Transverse colon (tissue), 4 donors: ENCODE measurements around the gene RNF115. TPM values are rescaled to one million over a fixed set of nuclear protein-coding genes. Genes with fewer than 3 reads are reported as not detected.
"Not testable (repeated sequence)": the region's sequence is repeated elsewhere in the genome, so short reads cannot be mapped to it uniquely, and the experiment has no call there.

ENCODE experiments used
- DNase-seq: peaks from one replicate; pipeline ENCODE4 v3.0.0-alpha.2; 2019
- H3K27ac ChIP-seq, 4 donors: fragments of 200-600 bp; sonication (generic); 2 replicates each; pipeline ENCODE4 v1.5.1; 2016 to 2018; ENCODE audit warnings: inconsistent platforms in 4 of 4
- H3K27me3 ChIP-seq: fragments of 200-600 bp; sonication (generic); 2 replicates; pipeline ENCODE4 v1.5.1; 2017; ENCODE audit warnings: inconsistent platforms
- H3K36me3 ChIP-seq, 4 donors: fragments of 200-600 bp; sonication (generic); 2 replicates each; pipeline ENCODE4 v1.5.1; 2017 to 2019; ENCODE audit warnings: inconsistent platforms in 4 of 4
- H3K4me1 ChIP-seq, 4 donors: fragments of 200-600 bp; sonication (generic); 2 replicates each; pipeline ENCODE4 v1.5.1; 2017 to 2020; ENCODE audit warnings: inconsistent platforms in 4 of 4
- H3K4me3 ChIP-seq, 4 donors: fragments of 200-600 bp; sonication (generic); 1 replicate in 1 of 4; 2 replicates in 3 of 4; pipeline versions ENCODE4 v1.5.1 to v1.6.1; 2017 to 2019; ENCODE audit warnings: inconsistent platforms in 4 of 4
- H3K9me3 ChIP-seq, 2 donors: fragments of 200-600 bp; sonication (generic); 2 replicates each; pipeline ENCODE4 v1.5.1; 2017 to 2019; ENCODE audit warnings: inconsistent platforms in 2 of 2
- CTCF ChIP-seq, 5 experiments: fragments of 200-600 bp in 3 of 5; fragments of 450-650 bp in 2 of 5; sonication (generic) in 3 of 5; IDR thresholded peaks; 1 replicate in 2 of 5; 2 replicates in 3 of 5; pipeline ENCODE4 v1.5.1; 2016 to 2017; ENCODE audit warnings: antibody characterized with exemption in 5 of 5, inconsistent platforms in 3 of 5, mild to moderate bottlenecking in 2 of 5, moderate library complexity in 1 of 5
- EP300 ChIP-seq: sonication (generic); formaldehyde crosslinking; IDR thresholded peaks from one replicate; pipeline ENCODE4 v1.6.1; 2017; ENCODE audit warnings: antibody characterized with exemption, low read depth
- POLR2A ChIP-seq: fragments of 450-650 bp; IDR thresholded peaks from one replicate; pipeline ENCODE4 v1.6.1; 2016; ENCODE audit warnings: antibody characterized with exemption, mild to moderate bottlenecking, moderate library complexity
- POLR2AphosphoS5 ChIP-seq, 3 donors: sonication (generic); formaldehyde crosslinking; IDR thresholded peaks; one replicate each; pipeline ENCODE4 v1.6.1; 2016; ENCODE audit warnings: antibody characterized with exemption in 3 of 3
- WGBS, 2 donors: methylation state at CpG; one replicate each; pipeline ENCODE4 v1.1.5; 2018; ENCODE audit warnings: low coverage in 1 of 2; 5-methylcytosine and 5-hydroxymethylcytosine counted together
- in situ Hi-C, 4 donors: fragments of 200-750 bp; cut with MboI; loops; one replicate each; pipeline versions ENCODE4 v1.15.0 to v1.15.1; 2017; ENCODE audit warnings: low sequenced_read_pairs in 3 of 4, low pct_ligation_motif_present in 1 of 4, low pct_unique_long_range_greater_than_20kb in 1 of 4
- intact Hi-C: fragments of 100-400 bp; cut with DNase I; formaldehyde crosslinking; loops from one replicate; pipeline ENCODE4 v1.15.1; 2023; ENCODE audit warnings: low total_unique reads
- total RNA-seq, 4 donors: library from RNA; depleted of rRNA; stranded (reverse); fragments of >200 nt; gene quantifications; one replicate each; pipeline ENCODE4 v1.1.0, GENCODE V29; 2016

RNF115 gene
- total RNA-seq, 4 donors from 2014 or later: 6.4 to 21.5 (median 13.3) TPM

- Histone ChIP-seq H3K9me3 (no peaks in the 10 kb centered on the region), H3K27ac (peak within 1 kb of the TSS; percentile 73 to 76 (median 73)), H3K4me1 (peaks cover 0 to 17% (median 11%) of the 10 kb centered on the region in 4 donors), H3K36me3 (peaks cover 0 to 34% (median 14%) of the 10 kb centered on the region in 4 donors), H3K27me3 (no peaks in the 10 kb centered on the region), H3K4me3 (peak within 1 kb of the TSS; percentile 4 to 56 (median 46))
- peak; percentile 80 for DNase-seq
- in situ Hi-C loops (no loop called here), intact Hi-C loops (loop anchor here (10.0 kb wide), 1 partner anchor 169 kb away; no protein-coding TSS in a partner anchor)
- TF ChIP-seq POLR2A: no peak
- TF ChIP-seq EP300: no peak
- peak; percentile 89 to 97 (median 91) for TF ChIP-seq CTCF (IDR thresholded peaks at IDR 0.05)
- peak in 1 of 3 donors; percentile 46 for TF ChIP-seq POLR2AphosphoS5 (IDR thresholded peaks at IDR 0.05)
- 0% methylated on average over 41 of the region's 50 CpGs; no CpG with 5 or more reads in 1 of the 2 donors for WGBS, 2 donors
Observed at GRCh38 chr1:145845514-145846161, 21.7 kb upstream of the RNF115 start, which contains the start of gene NUDT17. Gene NUDT17, plus strand, starts transcription at chr1:145845630. Its CDS starts 11 bp downstream, at chr1:145845641.

- DNase-seq: no peak
- H3K27me3 ChIP-seq: no peaks in the 10 kb centered on the region
- TF ChIP-seq CTCF (IDR thresholded peaks at IDR 0.05) (no peak), POLR2AphosphoS5 (IDR thresholded peaks at IDR 0.05) (peak in 1 of 3 donors; percentile 17), EP300 (no peak), POLR2A (peak; percentile 17)
- WGBS, 2 donors: 6% methylated on average over 4 of the region's 4 CpGs; no CpG with 5 or more reads in 1 of the 2 donors
- in situ Hi-C loops: no loop called here
- no peaks in the 10 kb centered on the region for H3K9me3 ChIP-seq
- peaks cover 0 to 17% (median 11%) of the 10 kb centered on the region in 4 donors for H3K4me1 ChIP-seq
- H3K36me3 ChIP-seq: peaks cover 0 to 34% (median 14%) of the 10 kb centered on the region in 4 donors
- H3K4me3 ChIP-seq: peak overlapping the region; percentile 4 to 56 (median 46)
- intact Hi-C loops: loop anchor here (10.0 kb wide), 1 partner anchor 170 kb away; no protein-coding TSS in a partner anchor
- H3K27ac ChIP-seq: peak overlapping the region; percentile 73 to 76 (median 73)
Observed at GRCh38 chr1:145845144-145845513, 21.2 kb upstream of the RNF115 start.

GRCh38 chr1:145843031-145843430 is 19.1 kb upstream of the RNF115 start:
- Histone ChIP-seq H3K27ac (no peak overlapping the region), H3K4me3 (no peak overlapping the region), H3K9me3 (no peaks in the 10 kb centered on the region), H3K27me3 (no peaks in the 10 kb centered on the region), H3K36me3 (peaks cover 0 to 47% (median 19%) of the 10 kb centered on the region in 4 donors), H3K4me1 (peaks cover 0 to 17% (median 11%) of the 10 kb centered on the region in 4 donors)
- in situ Hi-C loops: loop anchor here in 1 of 4 donors (5.0 kb wide), 1 partner anchor 174 kb away; no protein-coding TSS in a partner anchor
- DNase-seq: no peak
- 81 to 92% methylated on average over 3 of the region's 3 CpGs for WGBS, 2 donors
- intact Hi-C loops: loop anchor here (10.0 kb wide), 1 partner anchor 172 kb away; no protein-coding TSS in a partner anchor
- TF ChIP-seq EP300 (no peak), CTCF (IDR thresholded peaks at IDR 0.05) (no peak), POLR2AphosphoS5 (IDR thresholded peaks at IDR 0.05) (no peak), POLR2A (no peak)

- Histone ChIP-seq H3K4me3 (no peak overlapping the region), H3K27ac (no peak overlapping the region), H3K36me3 (peaks cover 0 to 86% (median 40%) of the 10 kb centered on the region in 4 donors), H3K9me3 (no peaks in the 10 kb centered on the region), H3K27me3 (no peaks in the 10 kb centered on the region), H3K4me1 (no peaks in the 10 kb centered on the region)
- in situ Hi-C loops (no loop called here), intact Hi-C loops (no loop called here)
- 100% methylated on average over 1 of the region's 1 CpG; no CpG with 5 or more reads in 1 of the 2 donors for WGBS, 2 donors
- TF ChIP-seq EP300 (no peak), POLR2AphosphoS5 (IDR thresholded peaks at IDR 0.05) (no peak), CTCF (IDR thresholded peaks at IDR 0.05) (no peak), POLR2A (no peak)
- no peak for DNase-seq
Observed at GRCh38 chr1:145837656-145838055, 13.8 kb upstream of the RNF115 start.

- H3K4me3 ChIP-seq, H3K27me3 ChIP-seq, H3K4me1 ChIP-seq, H3K9me3 ChIP-seq, in situ Hi-C loops, intact Hi-C loops, H3K27ac ChIP-seq, DNase-seq: not testable (repeated sequence)
- 100% methylated on average over 2 of the region's 2 CpGs; no CpG with 5 or more reads in 1 of the 2 donors for WGBS, 2 donors
- peaks cover 0 to 74% (median 36%) of the 10 kb centered on the region in 4 donors for H3K36me3 ChIP-seq
Observed at GRCh38 chr1:145830810-145831209, 6.9 kb upstream of the RNF115 start.
